Peyer's patch (tissue), 4 donors: ENCODE measurements around the gene CDC42EP5. TPM values are rescaled to one million over a fixed set of nuclear protein-coding genes. Genes with fewer than 3 reads are reported as not detected.

Experiments used
- DNase-seq, 3 donors: peaks; one replicate each; pipeline ENCODE4 v3.0.0-alpha.2; 2017 to 2019
- H3K27ac ChIP-seq, 4 donors: fragments of 200-600 bp; sonication (generic); one replicate each; pipeline ENCODE4 v1.5.1; 2016 to 2019
- H3K27me3 ChIP-seq, 2 donors: fragments of 200-600 bp; sonication (generic); one replicate each; pipeline ENCODE4 v1.5.1; 2019
- H3K36me3 ChIP-seq, 3 donors: fragments of 200-600 bp; sonication (generic); one replicate each; pipeline ENCODE4 v1.5.1; 2016 to 2019
- H3K4me1 ChIP-seq, 4 donors: fragments of 200-600 bp; sonication (generic); one replicate each; pipeline ENCODE4 v1.5.1; 2016 to 2019
- H3K4me3 ChIP-seq, 4 donors: fragments of 200-600 bp; sonication (generic); 1 replicate in 3 of 4; 2 replicates in 1 of 4; pipeline ENCODE4 v1.5.1; 2016 to 2019; ENCODE audit warnings: mild to moderate bottlenecking in 1 of 4
- H3K9me3 ChIP-seq, 4 donors: fragments of 200-600 bp; sonication (generic); one replicate each; pipeline ENCODE4 v1.5.1; 2016 to 2019; ENCODE audit warnings: mild to moderate bottlenecking in 1 of 4
- CTCF ChIP-seq, 6 experiments: fragments of 450-650 bp in 4 of 6; fragments of 200-600 bp in 2 of 6; sonication (generic) in 1 of 6; IDR thresholded peaks; one replicate each; pipeline ENCODE4 v1.5.1; 2017 to 2019; ENCODE audit warnings: antibody characterized with exemption in 6 of 6, mild to moderate bottlenecking in 3 of 6, moderate library complexity in 1 of 6
- POLR2A ChIP-seq, 2 donors: fragments of 450-650 bp; IDR thresholded peaks; one replicate each; pipeline ENCODE4 v1.5.1; 2017; ENCODE audit warnings: antibody characterized with exemption in 2 of 2, mild to moderate bottlenecking in 2 of 2, moderate library complexity in 2 of 2
- total RNA-seq, 4 donors: library from RNA; depleted of rRNA; stranded (reverse); fragments of >200 nt; gene quantifications; one replicate each; pipeline ENCODE4 v1.1.0, GENCODE V29; 2016

Gene CDC42EP5
- total RNA-seq, 4 donors from 2014 or later: 38.0 to 133 (median 94.1) TPM

- Histone ChIP-seq H3K4me1 (peaks cover 0 to 12% (median 2%) of the 10 kb centered on the region in 4 donors), H3K36me3 (peaks cover 0 to 16% (median 0%) of the 10 kb centered on the region in 3 donors), H3K4me3 (no peak overlapping the region), H3K27ac (no peak overlapping the region), H3K27me3 (no peaks in the 10 kb centered on the region), H3K9me3 (no peaks in the 10 kb centered on the region)
- no peak for DNase-seq
- TF ChIP-seq CTCF (IDR thresholded peaks at IDR 0.05) (no peak), POLR2A (IDR thresholded peaks at IDR 0.05) (no peak)
These were observed 32.5 kb downstream of the CDC42EP5 start for GRCh38 chr19:54440641-54441040.

- Histone ChIP-seq H3K27me3 (no peaks in the 10 kb centered on the region), H3K27ac (no peak overlapping the region), H3K4me1 (peaks cover 0 to 12% (median 0%) of the 10 kb centered on the region in 4 donors), H3K9me3 (no peaks in the 10 kb centered on the region), H3K36me3 (peaks cover 0 to 10% (median 0%) of the 10 kb centered on the region in 3 donors), H3K4me3 (no peak overlapping the region)
- TF ChIP-seq POLR2A (IDR thresholded peaks at IDR 0.05) (no peak), CTCF (IDR thresholded peaks at IDR 0.05) (peak in 3 of 6 experiments; percentile 26 to 51 (median 35))
- DNase-seq: peak in 1 of 3 donors; percentile 76
These were observed 33.8 kb downstream of the CDC42EP5 start for GRCh38 chr19:54439174-54439851.

- DNase-seq: no peak
- peaks cover 0 to 8% (median 0%) of the 10 kb centered on the region in 4 donors for H3K4me1 ChIP-seq
- TF ChIP-seq POLR2A (IDR thresholded peaks at IDR 0.05) (no peak), CTCF (IDR thresholded peaks at IDR 0.05) (no peak)
These were observed 36.4 kb downstream of the CDC42EP5 start for GRCh38 chr19:54436628-54437252.

GRCh38 chr19:54436031-54436523 lies 37.0 kb downstream of the CDC42EP5 start:
- no peak for DNase-seq
- Histone ChIP-seq H3K36me3 (no peaks in the 10 kb centered on the region), H3K4me1 (peaks cover 0 to 14% (median 0%) of the 10 kb centered on the region in 4 donors), H3K9me3 (no peaks in the 10 kb centered on the region), H3K27me3 (no peaks in the 10 kb centered on the region), H3K4me3 (no peak overlapping the region), H3K27ac (no peak overlapping the region)
- TF ChIP-seq POLR2A (IDR thresholded peaks at IDR 0.05) (no peak), CTCF (IDR thresholded peaks at IDR 0.05) (no peak)

More at GRCh38 chr19:54436628-54437252, 36.4 kb downstream of the CDC42EP5 start:
- no peaks in the 10 kb centered on the region for H3K9me3 ChIP-seq
- H3K27me3 ChIP-seq: no peaks in the 10 kb centered on the region
- no peak overlapping the region for H3K27ac ChIP-seq
- H3K4me3 ChIP-seq: no peak overlapping the region
- no peaks in the 10 kb centered on the region for H3K36me3 ChIP-seq

GRCh38 chr19:54435551-54436016 lies 37.5 kb downstream of the CDC42EP5 start:
- Histone ChIP-seq H3K4me1 (peaks cover 0 to 18% (median 2%) of the 10 kb centered on the region in 4 donors), H3K9me3 (no peaks in the 10 kb centered on the region), H3K36me3 (no peaks in the 10 kb centered on the region), H3K4me3 (no peak overlapping the region), H3K27ac (no peak overlapping the region), H3K27me3 (no peaks in the 10 kb centered on the region)
- peak in 1 of 3 donors; percentile 39 for DNase-seq
- TF ChIP-seq CTCF (IDR thresholded peaks at IDR 0.05) (no peak), POLR2A (IDR thresholded peaks at IDR 0.05) (no peak)
